Ascending aorta (tissue), 2 donors: ENCODE data around the gene ZBTB21. TPM values are rescaled to one million over a fixed set of nuclear protein-coding genes. Genes with fewer than 3 reads are reported as not detected.

Experiments
- DNase-seq, 2 donors: peaks; one replicate each; pipeline ENCODE4 v3.0.0-alpha.2; 2019; ENCODE audit warnings: low spot score in 2 of 2
- H3K27ac ChIP-seq, 2 donors: fragments of 200-600 bp; sonication (generic); one replicate each; pipeline ENCODE4 v1.5.1; 2016 to 2017; ENCODE audit warnings: mild to moderate bottlenecking in 1 of 2
- H3K27me3 ChIP-seq: fragments of 200-600 bp; sonication (generic); one replicate; pipeline ENCODE4 v1.5.1; 2017
- H3K36me3 ChIP-seq, 2 donors: fragments of 200-600 bp; sonication (generic); one replicate each; pipeline ENCODE4 v1.5.1; 2016
- H3K4me1 ChIP-seq, 2 donors: fragments of 200-600 bp; sonication (generic); one replicate each; pipeline ENCODE4 v1.5.1; 2016 to 2017; ENCODE audit warnings: mild to moderate bottlenecking in 1 of 2
- H3K4me3 ChIP-seq, 2 donors: fragments of 200-600 bp; sonication (generic); one replicate each; pipeline ENCODE4 v1.5.1; 2016 to 2017; ENCODE audit warnings: mild to moderate bottlenecking in 1 of 2
- H3K9me3 ChIP-seq, 2 donors: fragments of 200-600 bp; sonication (generic); one replicate each; pipeline ENCODE4 v1.5.1; 2016
- CTCF ChIP-seq, 3 experiments: fragments of 200-600 bp in 2 of 3; fragments of 450-650 bp in 1 of 3; sonication (generic) in 2 of 3; IDR thresholded peaks; one replicate each; pipeline ENCODE4 v1.5.1; 2016 to 2019; ENCODE audit warnings: antibody characterized with exemption in 3 of 3, mild to moderate bottlenecking in 1 of 3, moderate library complexity in 1 of 3
- intact Hi-C: fragments of 100-400 bp; cut with DNase I; formaldehyde crosslinking; loops from one replicate; pipeline ENCODE4 v1.15.1; 2023
- total RNA-seq: library from RNA; depleted of rRNA; stranded (reverse); fragments of >200 nt; gene quantifications from one replicate; pipeline ENCODE4 v1.1.0, GENCODE V29; 2016

The ZBTB21 gene
- total RNA-seq, 1 donor from 2014 or later = 11.1 TPM

GRCh38 chr21:41979751-41980369 is 30.3 kb downstream of the ZBTB21 start:
- Histone ChIP-seq H3K4me3 (no peak overlapping the region), H3K36me3 (no peaks in the 10 kb centered on the region), H3K27me3 (no peaks in the 10 kb centered on the region), H3K27ac (no peak overlapping the region), H3K4me1 (no peaks in the 10 kb centered on the region), H3K9me3 (no peaks in the 10 kb centered on the region)
- TF ChIP-seq CTCF (IDR thresholded peaks at IDR 0.05) = no peak
- DNase-seq = no peak
- intact Hi-C loops = no loop called here

- Histone ChIP-seq H3K4me1 (no peaks in the 10 kb centered on the region), H3K9me3 (no peaks in the 10 kb centered on the region), H3K4me3 (no peak overlapping the region), H3K36me3 (no peaks in the 10 kb centered on the region), H3K27ac (no peak overlapping the region), H3K27me3 (no peaks in the 10 kb centered on the region)
- no peak for TF ChIP-seq CTCF (IDR thresholded peaks at IDR 0.05)
- no peak for DNase-seq
- intact Hi-C loops = no loop called here
These were observed 30.8 kb downstream of the ZBTB21 start for GRCh38 chr21:41979335-41979734.

GRCh38 chr21:41977034-41977950 is 32.9 kb downstream of the ZBTB21 start:
- no peaks in the 10 kb centered on the region for H3K36me3 ChIP-seq
- H3K27ac ChIP-seq = no peak overlapping the region
- no peak overlapping the region for H3K4me3 ChIP-seq
- no peak for DNase-seq
- H3K27me3 ChIP-seq = no peaks in the 10 kb centered on the region
- no peaks in the 10 kb centered on the region for H3K9me3 ChIP-seq
- no peaks in the 10 kb centered on the region for H3K4me1 ChIP-seq
- no peak for TF ChIP-seq CTCF (IDR thresholded peaks at IDR 0.05)
- intact Hi-C loops = no loop called here

GRCh38 chr21:41976611-41977010 is 33.5 kb downstream of the ZBTB21 start:
- no peak for DNase-seq
- no peak for TF ChIP-seq CTCF (IDR thresholded peaks at IDR 0.05)
- intact Hi-C loops = no loop called here
- Histone ChIP-seq H3K4me1 (no peaks in the 10 kb centered on the region), H3K9me3 (no peaks in the 10 kb centered on the region), H3K36me3 (no peaks in the 10 kb centered on the region), H3K4me3 (no peak overlapping the region), H3K27me3 (no peaks in the 10 kb centered on the region), H3K27ac (no peak overlapping the region)

GRCh38 chr21:41975391-41976272 is 34.5 kb downstream of the ZBTB21 start:
- no peaks in the 10 kb centered on the region for H3K36me3 ChIP-seq
- TF ChIP-seq CTCF (IDR thresholded peaks at IDR 0.05) = no peak
- intact Hi-C loops = no loop called here
- H3K9me3 ChIP-seq = no peaks in the 10 kb centered on the region
- H3K27ac ChIP-seq = no peak overlapping the region
- H3K4me1 ChIP-seq = no peaks in the 10 kb centered on the region
- no peaks in the 10 kb centered on the region for H3K27me3 ChIP-seq
- no peak overlapping the region for H3K4me3 ChIP-seq
- DNase-seq = no peak
